Measurements from ENCODE around the gene HTR1D. TPM values are rescaled to one million over a fixed set of nuclear protein-coding genes. Genes with fewer than 3 reads are reported as not detected.

HTR1D gene, protein sequence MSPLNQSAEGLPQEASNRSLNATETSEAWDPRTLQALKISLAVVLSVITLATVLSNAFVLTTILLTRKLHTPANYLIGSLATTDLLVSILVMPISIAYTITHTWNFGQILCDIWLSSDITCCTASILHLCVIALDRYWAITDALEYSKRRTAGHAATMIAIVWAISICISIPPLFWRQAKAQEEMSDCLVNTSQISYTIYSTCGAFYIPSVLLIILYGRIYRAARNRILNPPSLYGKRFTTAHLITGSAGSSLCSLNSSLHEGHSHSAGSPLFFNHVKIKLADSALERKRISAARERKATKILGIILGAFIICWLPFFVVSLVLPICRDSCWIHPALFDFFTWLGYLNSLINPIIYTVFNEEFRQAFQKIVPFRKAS
- total RNA-seq (2022; extraction: Qiagen RNA extraction): 10.0 to 16.7 TPM (median 15.0 TPM) in 5 replicates

DNA sequence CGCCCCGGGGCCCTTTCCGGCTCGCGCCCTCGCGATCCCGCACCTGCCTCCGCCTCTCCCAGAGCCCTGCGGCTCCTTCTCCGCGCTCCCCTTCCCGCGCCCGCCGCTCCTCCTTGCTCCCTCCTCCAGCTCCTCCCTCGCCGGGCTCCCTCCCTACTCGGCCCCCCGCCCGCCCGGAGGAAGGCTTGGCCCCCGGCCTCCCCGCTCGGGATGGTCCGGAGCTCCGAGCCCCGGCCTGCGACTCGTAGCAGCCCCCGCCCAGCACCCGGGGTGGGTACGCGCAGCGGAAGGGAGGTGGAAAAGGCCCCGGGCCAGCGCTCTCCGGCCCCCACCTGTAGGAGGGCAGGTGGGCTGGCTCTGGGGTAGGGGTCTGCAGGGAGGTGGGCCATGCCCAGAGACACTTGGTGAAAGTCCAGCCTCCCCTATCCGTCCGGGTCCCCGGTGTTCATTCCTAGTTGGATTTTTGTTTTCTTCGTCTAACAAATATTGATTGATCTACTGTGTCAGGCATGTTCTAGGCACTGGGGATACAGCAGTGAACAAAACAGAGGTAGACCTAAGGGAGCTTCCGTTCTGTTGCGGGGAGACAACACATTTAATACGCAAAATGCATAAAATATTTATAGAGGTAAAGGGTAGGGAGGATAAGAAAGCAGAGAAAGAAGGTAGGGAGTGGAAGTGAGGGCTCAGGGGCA is at the start of gene HTR1D:
TSS of gene HTR1D (minus strand) at position 82 of the 695 bp plus-strand sequence. CDS start 23,283 bp downstream, outside the sequence.

GRCh38 chr1:23168445-23169194 is 48.7 kb downstream of the HTR1D start, which contains the start of gene LUZP1:
LUZP1 (minus strand) TSS chr1:23168856.

Other genes starting within 250 kb of the HTR1D start
- gene LACTBL1, start 244.6 kb downstream of the HTR1D start, total RNA-seq (2022; extraction: Qiagen RNA extraction): not detected in 5 replicates
- not detected in 5 replicates for gene TEX46, start 201.7 kb downstream of the HTR1D start, total RNA-seq (2022; extraction: Qiagen RNA extraction)
- gene KDM1A, start 198.0 kb downstream of the HTR1D start, total RNA-seq (2022; extraction: Qiagen RNA extraction): 92.9 to 109 TPM (median 106 TPM) in 5 replicates
- 17.1 to 25.5 TPM (median 22.5 TPM) in 5 replicates for gene LUZP1, start 48.6 kb downstream of the HTR1D start, total RNA-seq (2022; extraction: Qiagen RNA extraction)
- gene HNRNPR, start 126.8 kb upstream of the HTR1D start, total RNA-seq (2022; extraction: Qiagen RNA extraction): 167 to 191 TPM (median 180 TPM) in 5 replicates
- 5.1 to 6.1 TPM (median 5.2 TPM) in 5 replicates for gene ZNF436, start 152.3 kb upstream of the HTR1D start, total RNA-seq (2022; extraction: Qiagen RNA extraction)
- 0.29 to 0.87 TPM (median 0.60 TPM) in 5 replicates for gene TCEA3, start 207.2 kb upstream of the HTR1D start, total RNA-seq (2022; extraction: Qiagen RNA extraction)

Measured in A549 treated with dexamethasone at 1 μM for 4 hours (cell line).